Upper lobe of left lung (tissue), 4 donors: ENCODE results near the gene TEDDM1.
A peak's percentile ranks its signal among the peaks of the same experiment; 100 is the strongest.

ENCODE experiments used
- CTCF ChIP-seq, 6 experiments: fragments of 450-650 bp in 4 of 6; fragments of 200-600 bp in 2 of 6; sonication (generic) in 2 of 6; IDR thresholded peaks; one replicate each; pipeline ENCODE4 v1.5.1; 2016 to 2019; ENCODE audit warnings: antibody characterized with exemption in 6 of 6
- EP300 ChIP-seq, 4 donors: sonication (generic); formaldehyde crosslinking; IDR thresholded peaks; one replicate each; pipeline ENCODE4 v1.5.1; 2017; ENCODE audit warnings: antibody characterized with exemption in 4 of 4, control low read depth in 2 of 4
- POLR2A ChIP-seq, 4 donors: fragments of 450-650 bp; IDR thresholded peaks; one replicate each; pipeline ENCODE4 v1.5.1; 2016 to 2017; ENCODE audit warnings: antibody characterized with exemption in 4 of 4, mild to moderate bottlenecking in 2 of 4
- POLR2AphosphoS5 ChIP-seq, 2 donors: sonication (generic); formaldehyde crosslinking; IDR thresholded peaks; one replicate each; pipeline ENCODE4 v1.5.1; 2017; ENCODE audit warnings: antibody characterized with exemption in 2 of 2

- TF ChIP-seq CTCF (IDR thresholded peaks at IDR 0.05) = no peak
- peak in 1 of 4 donors; percentile 29 for TF ChIP-seq POLR2A (IDR thresholded peaks at IDR 0.05)
- TF ChIP-seq POLR2AphosphoS5 (IDR thresholded peaks at IDR 0.05) = peak; percentile 42 to 61
- TF ChIP-seq EP300 (IDR thresholded peaks at IDR 0.05) = no peak
Observed at GRCh38 chr1:182389619-182390047, 10.8 kb downstream of the TEDDM1 start.
